Body of pancreas (tissue), 4 donors: ENCODE data around the gene SYTL5.

Source experiments
- CTCF ChIP-seq, 7 experiments: fragments of 450-650 bp in 4 of 7; fragments of 200-600 bp in 3 of 7; sonication (generic) in 3 of 7; IDR thresholded peaks; one replicate each; pipeline ENCODE4 v1.5.1; 2016 to 2019; ENCODE audit warnings: antibody characterized with exemption in 7 of 7
- POLR2A ChIP-seq, 3 donors: fragments of 450-650 bp; IDR thresholded peaks; one replicate each; pipeline ENCODE4 v1.6.1; 2016; ENCODE audit warnings: antibody characterized with exemption in 3 of 3, mild to moderate bottlenecking in 2 of 3

DNA sequence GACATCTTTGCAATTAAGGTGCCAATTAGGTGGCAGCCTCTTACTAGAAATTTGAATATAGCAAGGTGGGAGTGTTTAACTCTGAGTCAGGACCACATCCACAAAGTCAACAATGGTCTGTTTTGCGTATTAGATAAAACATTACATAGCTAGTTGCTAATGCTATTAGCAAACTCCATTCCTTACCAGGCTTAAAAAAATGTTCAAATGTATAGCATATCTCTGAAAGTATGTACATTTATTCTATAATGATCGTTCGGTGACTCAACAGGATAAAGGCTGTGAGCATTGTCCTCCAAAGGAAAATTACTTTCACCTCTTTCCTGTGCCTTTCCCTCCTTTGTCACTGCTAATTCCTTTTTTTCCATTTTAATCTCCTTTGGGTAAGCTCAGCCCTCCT lies 74.5 kb downstream of the SYTL5 start:
- TF ChIP-seq CTCF (IDR thresholded peaks at IDR 0.05) (no peak), POLR2A (IDR thresholded peaks at IDR 0.05) (no peak)
